Measurements from ENCODE around the gene PTGFR.

GRCh38 chr1:78516716-78517115, 25.9 kb downstream of the PTGFR start:
- TF ChIP-seq EZH2phosphoT487 (IDR thresholded peaks at IDR 0.05; ENCODE audit: borderline replicate concordance), result no peak
- TF ChIP-seq, protein P1, sequence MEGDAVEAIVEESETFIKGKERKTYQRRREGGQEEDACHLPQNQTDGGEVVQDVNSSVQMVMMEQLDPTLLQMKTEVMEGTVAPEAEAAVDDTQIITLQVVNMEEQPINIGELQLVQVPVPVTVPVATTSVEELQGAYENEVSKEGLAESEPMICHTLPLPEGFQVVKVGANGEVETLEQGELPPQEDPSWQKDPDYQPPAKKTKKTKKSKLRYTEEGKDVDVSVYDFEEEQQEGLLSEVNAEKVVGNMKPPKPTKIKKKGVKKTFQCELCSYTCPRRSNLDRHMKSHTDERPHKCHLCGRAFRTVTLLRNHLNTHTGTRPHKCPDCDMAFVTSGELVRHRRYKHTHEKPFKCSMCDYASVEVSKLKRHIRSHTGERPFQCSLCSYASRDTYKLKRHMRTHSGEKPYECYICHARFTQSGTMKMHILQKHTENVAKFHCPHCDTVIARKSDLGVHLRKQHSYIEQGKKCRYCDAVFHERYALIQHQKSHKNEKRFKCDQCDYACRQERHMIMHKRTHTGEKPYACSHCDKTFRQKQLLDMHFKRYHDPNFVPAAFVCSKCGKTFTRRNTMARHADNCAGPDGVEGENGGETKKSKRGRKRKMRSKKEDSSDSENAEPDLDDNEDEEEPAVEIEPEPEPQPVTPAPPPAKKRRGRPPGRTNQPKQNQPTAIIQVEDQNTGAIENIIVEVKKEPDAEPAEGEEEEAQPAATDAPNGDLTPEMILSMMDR (conservative IDR thresholded peaks at IDR 0.05; ENCODE audit: low read length), result no peak

Data from Loucy (cell line).